Left renal pelvis (tissue), 4 donors: ENCODE data around the gene PLEKHH1. TPM values are rescaled to one million over a fixed set of nuclear protein-coding genes. Genes with fewer than 3 reads are reported as not detected.
"Not testable (repeated sequence)": the region's sequence is repeated elsewhere in the genome, so short reads cannot be mapped to it uniquely, and the experiment has no call there.

Experiments
- DNase-seq, 4 donors: peaks; one replicate each; pipeline ENCODE4 v3.0.0-alpha.2; 2013; ENCODE audit warnings: low read depth in 4 of 4, low spot score in 3 of 4
- polyA plus RNA-seq, 4 donors: library from polyadenylated mRNA; unstranded; fragments of 120-200 nt; gene quantifications; one replicate each; pipeline ENCODE4 v1.2.1, GENCODE V29; 2013; ENCODE audit not compliant: insufficient read length in 4 of 4

PLEKHH1 gene
- polyA plus RNA-seq, 4 donors, result 6.7 to 81.2 (median 45.4) TPM

GRCh38 chr14:67579636-67580035 lies 46.5 kb downstream of the PLEKHH1 start:
- no peak for DNase-seq

DNA sequence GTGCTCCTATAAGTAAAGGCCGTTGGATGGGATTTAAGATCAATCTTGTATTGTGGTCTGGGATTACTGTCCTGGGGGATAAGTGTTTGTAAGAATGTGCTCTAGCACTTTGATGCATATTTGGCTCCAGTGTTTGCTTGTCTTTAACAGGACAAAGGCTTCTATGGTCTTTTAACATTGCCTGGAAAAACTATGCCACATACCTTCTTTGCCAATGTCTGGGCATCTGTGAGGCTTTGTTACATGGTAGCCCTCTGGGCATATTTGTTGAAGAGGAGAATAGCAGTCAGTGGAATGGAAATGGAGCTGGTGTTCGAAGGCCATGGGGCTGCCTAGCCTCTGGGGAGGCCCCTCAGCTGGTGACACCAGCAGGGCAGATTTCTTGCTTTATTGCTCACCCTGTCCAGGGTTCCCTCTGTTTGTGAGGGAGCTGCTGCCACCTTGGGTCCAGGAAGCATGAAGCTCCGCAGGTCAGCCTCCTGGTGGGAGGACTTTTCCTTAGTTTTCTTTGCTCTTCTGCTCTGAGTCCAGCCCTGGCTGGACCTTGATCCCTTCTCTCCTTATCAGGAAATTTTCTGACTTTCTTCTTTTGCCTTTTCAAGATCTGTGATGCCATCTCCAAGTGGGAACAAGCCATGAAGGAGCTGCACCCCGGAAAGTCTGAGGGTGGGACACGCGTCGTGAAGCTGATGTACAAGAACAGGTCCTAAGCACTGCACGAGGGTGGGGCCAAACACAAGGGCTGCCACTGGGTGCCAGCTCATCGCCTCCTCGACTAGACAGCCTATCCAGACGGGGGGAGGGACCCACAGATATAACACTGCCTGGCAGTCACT lies 47.5 kb downstream of the PLEKHH1 start:
- no peak for DNase-seq

- no peak for DNase-seq
Measured at GRCh38 chr14:67581643-67582042, 48.6 kb downstream of the PLEKHH1 start.

- DNase-seq, result no peak
Measured at GRCh38 chr14:67582061-67582460, 49.0 kb downstream of the PLEKHH1 start.

DNA sequence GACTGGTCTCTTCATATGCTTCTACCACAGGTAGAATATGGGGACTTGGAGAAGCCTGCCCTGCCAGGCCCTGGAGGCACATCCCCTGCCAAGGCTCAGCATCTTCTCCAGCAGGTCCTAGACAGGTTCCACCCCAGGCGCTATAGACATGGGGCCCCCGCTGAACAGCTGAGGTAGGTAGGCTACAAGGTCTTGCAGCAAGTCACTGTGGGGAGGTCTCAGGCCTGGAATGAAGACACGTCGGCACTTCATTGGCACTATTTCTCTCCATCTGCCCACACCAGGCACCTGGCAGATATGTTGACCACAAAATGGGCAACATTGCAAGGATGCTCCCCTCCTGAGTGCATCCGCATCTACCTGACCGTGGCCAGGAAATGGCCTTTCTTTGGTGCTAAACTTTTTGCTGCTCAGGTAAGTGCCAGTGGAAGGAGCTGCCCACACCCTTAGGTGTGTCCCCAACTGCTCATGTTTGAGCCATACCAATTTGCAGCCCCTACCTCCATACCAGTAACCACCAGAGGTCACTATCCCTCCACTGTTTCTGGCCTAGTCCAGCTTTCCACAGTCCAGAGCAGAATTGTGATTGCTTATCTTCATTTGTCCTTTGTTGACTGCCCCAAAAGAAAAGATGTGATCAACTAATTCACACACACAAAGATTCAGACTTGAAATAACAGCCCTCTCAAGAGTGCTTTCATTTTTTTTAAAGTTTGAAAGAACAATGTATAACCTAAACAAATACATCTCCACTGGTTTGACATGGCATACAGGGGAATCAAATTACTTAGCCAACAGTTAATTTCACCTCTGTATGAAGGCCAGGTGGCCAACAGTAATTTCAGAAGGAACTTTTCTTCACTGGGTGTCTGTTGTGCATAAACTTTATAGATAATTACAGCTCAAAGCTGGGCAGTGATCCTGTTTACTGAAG lies 50.9 kb downstream of the PLEKHH1 start:
- DNase-seq, result no peak

GRCh38 chr14:67584978-67585377 lies 51.9 kb downstream of the PLEKHH1 start:
- DNase-seq, result no peak

GRCh38 chr14:67586369-67586768 lies 53.3 kb downstream of the PLEKHH1 start:
- DNase-seq, result no peak

- DNase-seq, result no peak
Measured at GRCh38 chr14:67589204-67589770, 56.2 kb downstream of the PLEKHH1 start.

DNA sequence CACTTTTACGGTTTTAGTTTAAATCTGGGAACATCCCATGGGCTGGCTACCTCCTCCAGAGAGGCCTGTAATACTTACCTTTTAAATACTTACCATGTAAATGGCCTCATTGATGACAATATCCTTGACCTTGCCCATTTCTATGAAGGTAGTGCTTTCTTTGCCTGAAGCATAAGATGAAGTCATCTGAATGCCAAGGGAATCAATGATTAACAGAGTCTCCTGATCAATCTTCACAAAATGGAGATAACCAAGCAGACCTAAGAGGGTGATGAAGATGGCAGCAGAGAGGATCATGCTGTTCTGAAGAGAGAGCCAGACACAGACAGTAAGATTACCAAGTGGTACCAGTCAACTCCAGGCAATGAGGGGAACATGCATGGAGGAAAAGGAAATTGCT lies 60.6 kb downstream of the PLEKHH1 start:
- not testable (repeated sequence) for DNase-seq

GRCh38 chr14:67595392-67595791 lies 62.3 kb downstream of the PLEKHH1 start:
- DNase-seq, result no peak

GRCh38 chr14:67599698-67600561 lies 66.8 kb downstream of the PLEKHH1 start, which contains the start of gene PIGH:
PIGH (minus strand) TSS chr14:67600268; CDS start chr14:67600203, 65 bp downstream.
- peak in 2 of 4 donors; percentile 69 to 76 for DNase-seq

GRCh38 chr14:67600562-67600974 lies 67.5 kb downstream of the PLEKHH1 start:
- DNase-seq, result not testable (repeated sequence)

DNA sequence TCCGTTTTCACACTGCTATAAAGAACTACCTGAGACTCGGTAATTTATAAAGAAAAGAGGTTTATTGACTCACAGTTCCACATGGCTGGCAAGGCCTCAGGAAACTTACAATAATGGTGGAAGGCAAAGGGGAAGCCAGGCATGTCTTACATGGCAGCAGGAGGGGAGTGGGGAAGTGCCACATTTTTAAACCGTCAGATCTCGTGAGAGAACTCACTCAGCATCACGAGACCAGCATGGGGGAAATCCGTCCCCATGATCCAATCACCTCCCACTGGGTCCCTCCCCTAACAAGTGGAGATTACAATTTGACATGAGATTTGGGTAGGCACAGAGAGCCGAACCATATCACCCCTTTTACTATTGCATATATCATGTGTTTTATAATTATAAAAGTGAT lies 69.0 kb downstream of the PLEKHH1 start:
- no peak for DNase-seq

GRCh38 chr14:67602995-67603545 lies 70.0 kb downstream of the PLEKHH1 start:
- DNase-seq, result no peak

- DNase-seq, result no peak
Measured at GRCh38 chr14:67607646-67608045, 74.6 kb downstream of the PLEKHH1 start.

GRCh38 chr14:67609642-67610310 lies 76.7 kb downstream of the PLEKHH1 start:
- DNase-seq, result no peak

DNA sequence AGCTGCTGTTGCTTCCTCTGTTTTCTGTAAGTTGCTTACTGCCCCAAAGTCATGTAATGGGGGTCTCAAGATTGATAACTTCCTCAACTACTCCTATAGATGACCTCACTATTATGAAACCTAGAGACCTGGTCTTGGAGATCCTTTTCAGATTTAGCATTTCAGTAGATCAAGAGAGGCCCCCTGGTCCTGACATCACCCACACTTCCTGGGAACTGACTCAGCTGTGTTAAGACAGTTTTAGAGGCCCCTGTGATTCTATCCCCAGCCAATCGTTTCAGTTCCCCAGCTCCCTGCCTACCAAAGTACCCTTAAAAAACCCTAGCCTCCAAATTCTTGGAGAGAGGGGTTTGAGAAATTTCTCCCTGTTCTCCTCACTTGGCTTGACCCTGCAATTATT lies 77.4 kb downstream of the PLEKHH1 start:
- DNase-seq, result no peak

GRCh38 chr14:67618617-67619063 lies 85.5 kb downstream of the PLEKHH1 start:
- DNase-seq, result peak in 1 of 4 donors; percentile 73
